HepG2 (cell line): ENCODE measurements around the gene NOTUM. TPM values are rescaled to one million over a fixed set of nuclear protein-coding genes. Genes with fewer than 3 reads are reported as not detected.

Experiments used
- ATAC-seq: fragments of 200-7000 bp; cut with Tn5 transposase; 3 replicates; pipeline ENCODE4 v1.9.1; 2020; ENCODE audit warnings: mild to moderate bottlenecking, moderate library complexity
- BruUV-seq: library from RNA; stranded (reverse); fragments of 400-500 nt; replicated peaks from 2 replicates; lab custom pipeline; 2021; lab: Mats Ljungman, UMichigan
- CTCF ChIA-PET: fragments of 300-600 bp; formaldehyde crosslinking; extraction: SDS; loops from one replicate; lab custom pipeline; 2021; ENCODE audit warnings: low total read pairs, inconsistent platforms, low intra/inter-chr PET ratio; lab: Yijun Ruan, JAX
- POLR2A ChIA-PET: fragments of 350-600 bp; sonication (Branson Sonifier 250); formaldehyde crosslinking; loops from one replicate; lab custom pipeline; 2020; ENCODE audit warnings: antibody characterized with exemption, inconsistent platforms; lab: Yijun Ruan, JAX
- DNase-seq: peaks from one replicate; pipeline ENCODE4 v3.0.0-alpha.2; 2015; ENCODE audit warnings: low spot score
- FAIRE-seq: peaks from 3 replicates; lab custom pipeline; 2011; peaks lifted over from hg19 to GRCh38; lab: Jason Lieb, UNC
- H2AFZ ChIP-seq: one replicate; pipeline ENCODE4 v1.6.1; 2011; ENCODE audit warnings: low read length, inconsistent platforms
- H3K27ac ChIP-seq: fragments of 300-600 bp; 3 replicates; pipeline ENCODE4 v1.8.0; 2011; ENCODE audit warnings: mixed run types, mild to moderate bottlenecking, mixed read lengths, low read length, inconsistent platforms; ENCODE audit not compliant: insufficient read depth; ENCODE audit errors: extremely low read length
- H3K27me3 ChIP-seq, 2 experiments: fragments of 200-600 bp in 1 of 2; 2 replicates in 1 of 2; 3 replicates in 1 of 2; pipeline versions ENCODE4 v1.6.0 to v1.8.0; 2011; ENCODE audit warnings: low read length in 2 of 2, mild to moderate bottlenecking in 2 of 2, moderate library complexity in 2 of 2, inconsistent platforms in 1 of 2; ENCODE audit not compliant: insufficient read depth in 2 of 2, control insufficient read depth in 1 of 2
- H3K36me3 ChIP-seq, 2 experiments: fragments of 200-600 bp in 1 of 2; replicated peaks in 1 of 2; 2 replicates in 1 of 2; 3 replicates in 1 of 2; pipeline versions ENCODE4 v1.5.1 to v1.8.0; 2011; ENCODE audit warnings: low read length in 2 of 2, inconsistent platforms in 1 of 2; ENCODE audit not compliant: insufficient read depth in 2 of 2, control insufficient read depth in 1 of 2
- H3K4me1 ChIP-seq: 2 replicates; pipeline ENCODE4 v1.5.1; 2012; ENCODE audit warnings: low read length, inconsistent platforms; ENCODE audit not compliant: insufficient read depth
- H3K4me2 ChIP-seq: 2 replicates; pipeline ENCODE4 v1.6.0; 2011; ENCODE audit warnings: low read depth, low read length, inconsistent platforms
- H3K4me3 ChIP-seq, 3 experiments: fragments of 200-600 bp in 1 of 3; sonication (generic), shearing (Covaris generic) in 1 of 3; replicated peaks in 1 of 3; 2 replicates each; pipeline ENCODE4 v1.5.1; 2011 to 2016; ENCODE audit warnings: low read length in 3 of 3, inconsistent platforms in 2 of 3, low read depth in 2 of 3, mild to moderate bottlenecking in 2 of 3, control low read depth in 1 of 3, mixed read lengths in 1 of 3; ENCODE audit not compliant: insufficient read depth in 1 of 3
- H3K79me2 ChIP-seq: one replicate; pipeline ENCODE4 v1.6.1; 2011; ENCODE audit warnings: low read length, inconsistent platforms; ENCODE audit not compliant: insufficient read depth
- H3K9ac ChIP-seq: 2 replicates; pipeline ENCODE4 v1.6.0; 2011; ENCODE audit warnings: mild to moderate bottlenecking, low read depth, low read length, inconsistent platforms; ENCODE audit not compliant: insufficient read depth
- H3K9me3 ChIP-seq: 2 replicates; pipeline ENCODE4 v1.5.1; 2012; ENCODE audit warnings: mild to moderate bottlenecking, low read length
- H4K20me1 ChIP-seq: 2 replicates; pipeline ENCODE4 v1.6.0; 2011; ENCODE audit warnings: inconsistent platforms, mild to moderate bottlenecking, low read length, moderate library complexity; ENCODE audit not compliant: insufficient read depth
- HOXA5 ChIP-seq: sonication (generic); formaldehyde crosslinking; IDR thresholded peaks from 2 replicates; pipeline ENCODE4 v1.4.0; 2020; ENCODE audit warnings: missing genetic modification reagents
- TBX3 ChIP-seq: fragments of 450-650 bp; IDR thresholded peaks from 2 replicates; pipeline ENCODE4 v1.6.1; 2017; ENCODE audit warnings: antibody characterized with exemption, mild to moderate bottlenecking, inconsistent platforms, borderline replicate concordance
- ZC3H4 ChIP-seq: sonication (generic); formaldehyde crosslinking; IDR thresholded peaks from 2 replicates; pipeline ENCODE4 v1.4.0; 2020; ENCODE audit warnings: missing genetic modification reagents, borderline replicate concordance
- WGBS: methylation state at CpG from one replicate; pipeline ENCODE4 v1.1.6; 2017; ENCODE audit warnings: low lambda C conversion rate; 5-methylcytosine and 5-hydroxymethylcytosine counted together
- in situ Hi-C: cut with HindIII; loops from 2 replicates; pipeline ENCODE4 v1.10.0; 2017; ENCODE audit warnings: low pct_unique_long_range_greater_than_20kb; ENCODE audit not compliant: extremely low pct_ligation_motif_present
- intact Hi-C: fragments of 100-400 bp; cut with micrococcal nuclease; formaldehyde crosslinking; loops from one replicate; pipeline ENCODE4 v1.10.0; 2022; ENCODE audit not compliant: unreplicated experiment
- polyA plus RNA-seq, 8 experiments: library from polyadenylated mRNA; depleted of rRNA in 3 of 8; stranded (reverse) in 7 of 8; unstranded in 1 of 8; fragments of >200 nt; fragmentation: Illumina TruSeq in 4 of 8; extraction: Trizol in 4 of 8; gene quantifications; 2 replicates each; pipeline versions ENCODE4 v1.2.1 to v1.2.3, GENCODE V29; 2011 to 2016; ENCODE audit warnings: low read depth in 4 of 8, missing spikeins in 1 of 8, mixed read lengths in 1 of 8; ENCODE audit not compliant: insufficient read depth in 1 of 8
- total RNA-seq, 5 experiments: library from RNA; depleted of rRNA; stranded (reverse); fragments of >200 nt; fragmentation: Illumina TruSeq; extraction: Trizol; gene quantifications; 2 replicates each; pipeline ENCODE4 v1.2.3, GENCODE V29; 2016; ENCODE audit warnings: low read depth in 1 of 5
- TF ChIP-seq, protein P1 (sequence below): sonication (generic); formaldehyde crosslinking; IDR thresholded peaks from 2 replicates; pipeline ENCODE4 v1.9.0; 2021; ENCODE audit warnings: mild to moderate bottlenecking, missing genetic modification reagents
- TF ChIP-seq, protein P2 (sequence below): sonication (generic); formaldehyde crosslinking; IDR thresholded peaks from 2 replicates; pipeline ENCODE4 v1.4.0; 2020; ENCODE audit warnings: missing genetic modification reagents, borderline replicate concordance
- TF ChIP-seq, protein P3 (sequence below): IDR thresholded peaks from 2 replicates; pipeline ENCODE4 v1.4.0; 2020; ENCODE audit warnings: mild to moderate bottlenecking, missing genetic modification reagents

Gene NOTUM
- total and polyA plus RNA-seq, 2 of the 13 experiments (the other 11 are each of a cell fraction or from before 2014, with no cell fraction given), result 150 to 160 TPM

DNA sequence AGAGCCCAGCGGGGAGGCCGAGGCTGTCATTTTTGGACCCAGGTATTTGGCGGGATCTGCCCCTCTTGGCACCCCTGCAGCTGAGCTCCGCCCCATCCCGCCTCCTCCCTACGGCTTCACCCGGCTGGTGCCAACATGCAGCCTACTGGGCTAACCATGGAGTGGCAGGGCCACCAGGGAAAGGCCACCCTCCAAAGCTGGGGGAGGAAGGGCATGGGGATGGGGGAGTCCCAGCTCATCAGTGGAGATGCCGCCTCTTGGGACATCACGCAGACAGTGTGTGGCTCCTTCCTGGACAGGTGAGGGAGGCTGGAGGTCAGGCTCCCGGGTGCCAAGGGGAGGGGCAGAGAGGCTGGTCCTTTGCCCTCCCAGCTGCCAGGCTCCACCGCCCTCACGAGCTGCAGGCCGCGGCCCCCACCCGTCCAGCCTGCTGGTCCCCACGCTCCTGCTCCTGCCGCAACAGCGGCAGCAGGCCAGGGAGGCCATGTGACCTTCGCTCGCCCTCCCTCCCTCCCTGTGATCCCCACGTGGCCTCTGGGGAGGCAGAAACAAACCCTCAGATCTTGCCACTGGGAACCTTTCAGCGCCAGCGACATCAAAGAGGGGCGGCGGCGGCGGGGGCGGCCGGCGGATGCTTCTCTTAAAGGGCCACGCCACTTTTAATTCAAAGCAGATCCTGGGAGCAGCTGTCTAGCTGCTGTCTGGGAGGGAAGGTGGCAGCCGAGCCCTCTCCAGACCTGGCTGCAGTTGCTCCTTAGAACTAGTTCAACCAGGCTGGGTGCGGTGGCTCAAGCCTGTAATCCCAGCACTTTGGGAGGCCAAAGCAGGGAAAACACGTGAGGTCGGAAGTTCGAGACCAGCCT lies 6.8 kb upstream of the NOTUM start:
- FAIRE-seq (peak; percentile 83), ATAC-seq (peak; percentile 79), DNase-seq (peak; percentile 98)
- Histone ChIP-seq H3K4me2 (peak overlapping the region; percentile 89), H3K9me3 (peaks cover 4% of the 10 kb centered on the region; the same call in 1 of the 2 replicates), H3K79me2 (peaks cover 11% of the 10 kb centered on the region), H3K27ac (peak overlapping the region; percentile 75), H3K9ac (peak overlapping the region; percentile 80), H2AFZ (no peak overlapping the region), H3K4me1 (peaks cover 70% of the 10 kb centered on the region), H3K4me3 (peak overlapping the region; percentile 44 to 74 (median 48)), H4K20me1 (no peaks in the 10 kb centered on the region), H3K36me3 (no peaks in the 10 kb centered on the region), H3K27me3 (no peaks in the 10 kb centered on the region)
- intact Hi-C loops, result no loop called here
- ChIA-PET CTCF (no interaction called here), POLR2A (interaction anchor here (0.8 to 4.6 kb wide), 25 partner anchors 8 to 306 kb away, joined by 3 to 356 read pairs (median 6); partner anchors contain the start of genes ALYREF, ANAPC11, ASPSCR1 and CENPX)
- in situ Hi-C loops, result no loop called here
- BruUV-seq, result TSS peak; percentile 89
- WGBS, result 5% methylated on average over 26 of the region's 36 CpGs
- peak; percentile 96 for TF ChIP-seq HOXA5 (CRISPR knock-in tag)
- TF ChIP-seq, protein P1, sequence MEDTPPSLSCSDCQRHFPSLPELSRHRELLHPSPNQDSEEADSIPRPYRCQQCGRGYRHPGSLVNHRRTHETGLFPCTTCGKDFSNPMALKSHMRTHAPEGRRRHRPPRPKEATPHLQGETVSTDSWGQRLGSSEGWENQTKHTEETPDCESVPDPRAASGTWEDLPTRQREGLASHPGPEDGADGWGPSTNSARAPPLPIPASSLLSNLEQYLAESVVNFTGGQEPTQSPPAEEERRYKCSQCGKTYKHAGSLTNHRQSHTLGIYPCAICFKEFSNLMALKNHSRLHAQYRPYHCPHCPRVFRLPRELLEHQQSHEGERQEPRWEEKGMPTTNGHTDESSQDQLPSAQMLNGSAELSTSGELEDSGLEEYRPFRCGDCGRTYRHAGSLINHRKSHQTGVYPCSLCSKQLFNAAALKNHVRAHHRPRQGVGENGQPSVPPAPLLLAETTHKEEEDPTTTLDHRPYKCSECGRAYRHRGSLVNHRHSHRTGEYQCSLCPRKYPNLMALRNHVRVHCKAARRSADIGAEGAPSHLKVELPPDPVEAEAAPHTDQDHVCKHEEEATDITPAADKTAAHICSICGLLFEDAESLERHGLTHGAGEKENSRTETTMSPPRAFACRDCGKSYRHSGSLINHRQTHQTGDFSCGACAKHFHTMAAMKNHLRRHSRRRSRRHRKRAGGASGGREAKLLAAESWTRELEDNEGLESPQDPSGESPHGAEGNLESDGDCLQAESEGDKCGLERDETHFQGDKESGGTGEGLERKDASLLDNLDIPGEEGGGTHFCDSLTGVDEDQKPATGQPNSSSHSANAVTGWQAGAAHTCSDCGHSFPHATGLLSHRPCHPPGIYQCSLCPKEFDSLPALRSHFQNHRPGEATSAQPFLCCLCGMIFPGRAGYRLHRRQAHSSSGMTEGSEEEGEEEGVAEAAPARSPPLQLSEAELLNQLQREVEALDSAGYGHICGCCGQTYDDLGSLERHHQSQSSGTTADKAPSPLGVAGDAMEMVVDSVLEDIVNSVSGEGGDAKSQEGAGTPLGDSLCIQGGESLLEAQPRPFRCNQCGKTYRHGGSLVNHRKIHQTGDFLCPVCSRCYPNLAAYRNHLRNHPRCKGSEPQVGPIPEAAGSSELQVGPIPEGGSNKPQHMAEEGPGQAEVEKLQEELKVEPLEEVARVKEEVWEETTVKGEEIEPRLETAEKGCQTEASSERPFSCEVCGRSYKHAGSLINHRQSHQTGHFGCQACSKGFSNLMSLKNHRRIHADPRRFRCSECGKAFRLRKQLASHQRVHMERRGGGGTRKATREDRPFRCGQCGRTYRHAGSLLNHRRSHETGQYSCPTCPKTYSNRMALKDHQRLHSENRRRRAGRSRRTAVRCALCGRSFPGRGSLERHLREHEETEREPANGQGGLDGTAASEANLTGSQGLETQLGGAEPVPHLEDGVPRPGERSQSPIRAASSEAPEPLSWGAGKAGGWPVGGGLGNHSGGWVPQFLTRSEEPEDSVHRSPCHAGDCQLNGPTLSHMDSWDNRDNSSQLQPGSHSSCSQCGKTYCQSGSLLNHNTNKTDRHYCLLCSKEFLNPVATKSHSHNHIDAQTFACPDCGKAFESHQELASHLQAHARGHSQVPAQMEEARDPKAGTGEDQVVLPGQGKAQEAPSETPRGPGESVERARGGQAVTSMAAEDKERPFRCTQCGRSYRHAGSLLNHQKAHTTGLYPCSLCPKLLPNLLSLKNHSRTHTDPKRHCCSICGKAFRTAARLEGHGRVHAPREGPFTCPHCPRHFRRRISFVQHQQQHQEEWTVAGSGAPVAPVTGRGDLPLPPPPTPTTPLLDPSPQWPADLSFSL (CRISPR knock-in tag), result no peak
- peak; percentile 43; the same call in 1 of the 2 replicates for TF ChIP-seq TBX3
- no peak; the same call in 1 of the 2 replicates for TF ChIP-seq ZC3H4 (CRISPR knock-in tag)
- TF ChIP-seq, protein P2, sequence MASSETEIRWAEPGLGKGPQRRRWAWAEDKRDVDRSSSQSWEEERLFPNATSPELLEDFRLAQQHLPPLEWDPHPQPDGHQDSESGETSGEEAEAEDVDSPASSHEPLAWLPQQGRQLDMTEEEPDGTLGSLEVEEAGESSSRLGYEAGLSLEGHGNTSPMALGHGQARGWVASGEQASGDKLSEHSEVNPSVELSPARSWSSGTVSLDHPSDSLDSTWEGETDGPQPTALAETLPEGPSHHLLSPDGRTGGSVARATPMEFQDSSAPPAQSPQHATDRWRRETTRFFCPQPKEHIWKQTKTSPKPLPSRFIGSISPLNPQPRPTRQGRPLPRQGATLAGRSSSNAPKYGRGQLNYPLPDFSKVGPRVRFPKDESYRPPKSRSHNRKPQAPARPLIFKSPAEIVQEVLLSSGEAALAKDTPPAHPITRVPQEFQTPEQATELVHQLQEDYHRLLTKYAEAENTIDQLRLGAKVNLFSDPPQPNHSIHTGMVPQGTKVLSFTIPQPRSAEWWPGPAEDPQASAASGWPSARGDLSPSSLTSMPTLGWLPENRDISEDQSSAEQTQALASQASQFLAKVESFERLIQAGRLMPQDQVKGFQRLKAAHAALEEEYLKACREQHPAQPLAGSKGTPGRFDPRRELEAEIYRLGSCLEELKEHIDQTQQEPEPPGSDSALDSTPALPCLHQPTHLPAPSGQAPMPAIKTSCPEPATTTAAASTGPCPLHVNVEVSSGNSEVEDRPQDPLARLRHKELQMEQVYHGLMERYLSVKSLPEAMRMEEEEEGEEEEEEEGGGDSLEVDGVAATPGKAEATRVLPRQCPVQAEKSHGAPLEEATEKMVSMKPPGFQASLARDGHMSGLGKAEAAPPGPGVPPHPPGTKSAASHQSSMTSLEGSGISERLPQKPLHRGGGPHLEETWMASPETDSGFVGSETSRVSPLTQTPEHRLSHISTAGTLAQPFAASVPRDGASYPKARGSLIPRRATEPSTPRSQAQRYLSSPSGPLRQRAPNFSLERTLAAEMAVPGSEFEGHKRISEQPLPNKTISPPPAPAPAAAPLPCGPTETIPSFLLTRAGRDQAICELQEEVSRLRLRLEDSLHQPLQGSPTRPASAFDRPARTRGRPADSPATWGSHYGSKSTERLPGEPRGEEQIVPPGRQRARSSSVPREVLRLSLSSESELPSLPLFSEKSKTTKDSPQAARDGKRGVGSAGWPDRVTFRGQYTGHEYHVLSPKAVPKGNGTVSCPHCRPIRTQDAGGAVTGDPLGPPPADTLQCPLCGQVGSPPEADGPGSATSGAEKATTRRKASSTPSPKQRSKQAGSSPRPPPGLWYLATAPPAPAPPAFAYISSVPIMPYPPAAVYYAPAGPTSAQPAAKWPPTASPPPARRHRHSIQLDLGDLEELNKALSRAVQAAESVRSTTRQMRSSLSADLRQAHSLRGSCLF (CRISPR knock-in tag), result 0 out of 2 replicates have a peak, but pooled peaks have one; percentile 64
- TF ChIP-seq, protein P3, sequence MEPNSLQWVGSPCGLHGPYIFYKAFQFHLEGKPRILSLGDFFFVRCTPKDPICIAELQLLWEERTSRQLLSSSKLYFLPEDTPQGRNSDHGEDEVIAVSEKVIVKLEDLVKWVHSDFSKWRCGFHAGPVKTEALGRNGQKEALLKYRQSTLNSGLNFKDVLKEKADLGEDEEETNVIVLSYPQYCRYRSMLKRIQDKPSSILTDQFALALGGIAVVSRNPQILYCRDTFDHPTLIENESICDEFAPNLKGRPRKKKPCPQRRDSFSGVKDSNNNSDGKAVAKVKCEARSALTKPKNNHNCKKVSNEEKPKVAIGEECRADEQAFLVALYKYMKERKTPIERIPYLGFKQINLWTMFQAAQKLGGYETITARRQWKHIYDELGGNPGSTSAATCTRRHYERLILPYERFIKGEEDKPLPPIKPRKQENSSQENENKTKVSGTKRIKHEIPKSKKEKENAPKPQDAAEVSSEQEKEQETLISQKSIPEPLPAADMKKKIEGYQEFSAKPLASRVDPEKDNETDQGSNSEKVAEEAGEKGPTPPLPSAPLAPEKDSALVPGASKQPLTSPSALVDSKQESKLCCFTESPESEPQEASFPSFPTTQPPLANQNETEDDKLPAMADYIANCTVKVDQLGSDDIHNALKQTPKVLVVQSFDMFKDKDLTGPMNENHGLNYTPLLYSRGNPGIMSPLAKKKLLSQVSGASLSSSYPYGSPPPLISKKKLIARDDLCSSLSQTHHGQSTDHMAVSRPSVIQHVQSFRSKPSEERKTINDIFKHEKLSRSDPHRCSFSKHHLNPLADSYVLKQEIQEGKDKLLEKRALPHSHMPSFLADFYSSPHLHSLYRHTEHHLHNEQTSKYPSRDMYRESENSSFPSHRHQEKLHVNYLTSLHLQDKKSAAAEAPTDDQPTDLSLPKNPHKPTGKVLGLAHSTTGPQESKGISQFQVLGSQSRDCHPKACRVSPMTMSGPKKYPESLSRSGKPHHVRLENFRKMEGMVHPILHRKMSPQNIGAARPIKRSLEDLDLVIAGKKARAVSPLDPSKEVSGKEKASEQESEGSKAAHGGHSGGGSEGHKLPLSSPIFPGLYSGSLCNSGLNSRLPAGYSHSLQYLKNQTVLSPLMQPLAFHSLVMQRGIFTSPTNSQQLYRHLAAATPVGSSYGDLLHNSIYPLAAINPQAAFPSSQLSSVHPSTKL (CRISPR knock-in tag), result peak; percentile 88
